ENCODE data around the gene PEX10.

DNA sequence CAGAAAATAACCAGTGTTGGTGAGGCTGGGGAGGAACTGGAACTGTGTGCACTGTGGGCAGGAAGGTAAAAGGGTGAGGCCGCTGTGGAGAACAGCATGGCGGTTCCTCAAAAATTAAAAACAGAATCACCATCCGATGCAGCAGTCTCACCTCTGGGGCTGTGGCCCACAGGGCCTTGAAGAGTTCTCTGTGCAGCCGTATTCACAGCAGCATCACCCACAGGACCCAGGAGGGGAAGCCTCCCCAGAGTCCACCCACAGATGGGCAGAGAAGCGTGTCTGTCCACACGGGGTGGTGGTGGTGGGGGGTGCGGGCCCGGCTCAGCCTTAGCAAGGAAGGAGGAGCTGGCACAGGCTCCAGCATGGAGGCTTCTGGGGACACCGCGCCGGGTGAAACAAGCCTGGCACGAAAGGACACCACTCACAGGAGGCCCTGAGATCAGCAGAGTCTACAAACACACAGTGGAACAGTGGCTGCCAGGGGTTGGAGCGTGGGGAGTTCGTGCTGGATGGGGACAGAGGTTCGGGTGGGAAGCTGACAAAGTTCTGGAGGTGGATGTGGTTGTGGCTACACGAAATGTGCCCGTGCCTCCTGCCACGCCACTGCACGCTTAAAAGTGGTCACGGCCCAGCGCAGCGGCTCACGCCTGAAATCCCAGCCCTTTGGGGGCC is 32.5 kb downstream of the PEX10 start:
- TF ChIP-seq, protein P1, sequence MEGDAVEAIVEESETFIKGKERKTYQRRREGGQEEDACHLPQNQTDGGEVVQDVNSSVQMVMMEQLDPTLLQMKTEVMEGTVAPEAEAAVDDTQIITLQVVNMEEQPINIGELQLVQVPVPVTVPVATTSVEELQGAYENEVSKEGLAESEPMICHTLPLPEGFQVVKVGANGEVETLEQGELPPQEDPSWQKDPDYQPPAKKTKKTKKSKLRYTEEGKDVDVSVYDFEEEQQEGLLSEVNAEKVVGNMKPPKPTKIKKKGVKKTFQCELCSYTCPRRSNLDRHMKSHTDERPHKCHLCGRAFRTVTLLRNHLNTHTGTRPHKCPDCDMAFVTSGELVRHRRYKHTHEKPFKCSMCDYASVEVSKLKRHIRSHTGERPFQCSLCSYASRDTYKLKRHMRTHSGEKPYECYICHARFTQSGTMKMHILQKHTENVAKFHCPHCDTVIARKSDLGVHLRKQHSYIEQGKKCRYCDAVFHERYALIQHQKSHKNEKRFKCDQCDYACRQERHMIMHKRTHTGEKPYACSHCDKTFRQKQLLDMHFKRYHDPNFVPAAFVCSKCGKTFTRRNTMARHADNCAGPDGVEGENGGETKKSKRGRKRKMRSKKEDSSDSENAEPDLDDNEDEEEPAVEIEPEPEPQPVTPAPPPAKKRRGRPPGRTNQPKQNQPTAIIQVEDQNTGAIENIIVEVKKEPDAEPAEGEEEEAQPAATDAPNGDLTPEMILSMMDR (conservative IDR thresholded peaks at IDR 0.05; ENCODE audit: low read depth, low read length): no peak
- TF ChIP-seq EZH2 (IDR thresholded peaks at IDR 0.05; ENCODE audit: borderline replicate concordance, low read depth, low read length, poor library complexity, severe bottlenecking): no peak

All from A673 (cell line).